ENCODE results near the gene ERRFI1.

ERRFI1 gene

GRCh38 chr1:7989762-7990428 is 36.2 kb downstream of the ERRFI1 start:
- no peaks in the 10 kb centered on the region for H3K27me3 ChIP-seq (ENCODE audit: control insufficient read depth, insufficient read depth, low read length)
- no peaks in the 10 kb centered on the region for H3K4me1 ChIP-seq (ENCODE audit: control insufficient read depth, insufficient read depth, low read length)
- no peak overlapping the region for H3K4me3 ChIP-seq (ENCODE audit: low read length)
- no peak overlapping the region for H3K9ac ChIP-seq (ENCODE audit: low read length)
- H3K9me3 ChIP-seq (ENCODE audit: control insufficient read depth, low read length): no peaks in the 10 kb centered on the region
- H3K36me3 ChIP-seq (ENCODE audit: control insufficient read depth, insufficient read depth, low read length): no peaks in the 10 kb centered on the region

GRCh38 chr1:7988576-7988975 is 37.5 kb downstream of the ERRFI1 start:
- Histone ChIP-seq H3K36me3 (ENCODE audit: control insufficient read depth, insufficient read depth, low read length) (peaks cover 3% of the 10 kb centered on the region), H3K27me3 (ENCODE audit: control insufficient read depth, insufficient read depth, low read length) (no peaks in the 10 kb centered on the region), H3K9ac (ENCODE audit: low read length) (no peak overlapping the region), H3K4me1 (ENCODE audit: control insufficient read depth, insufficient read depth, low read length) (no peaks in the 10 kb centered on the region), H3K9me3 (ENCODE audit: control insufficient read depth, low read length) (no peaks in the 10 kb centered on the region), H3K4me3 (ENCODE audit: low read length) (no peak overlapping the region)

GRCh38 chr1:7987528-7987927 is 38.6 kb downstream of the ERRFI1 start:
- Histone ChIP-seq H3K27me3 (ENCODE audit: control insufficient read depth, insufficient read depth, low read length) (no peaks in the 10 kb centered on the region), H3K36me3 (ENCODE audit: control insufficient read depth, insufficient read depth, low read length) (peaks cover 3% of the 10 kb centered on the region), H3K4me1 (ENCODE audit: control insufficient read depth, insufficient read depth, low read length) (peaks cover 2% of the 10 kb centered on the region), H3K4me3 (ENCODE audit: low read length) (no peak overlapping the region), H3K9me3 (ENCODE audit: control insufficient read depth, low read length) (no peaks in the 10 kb centered on the region), H3K9ac (ENCODE audit: low read length) (no peak overlapping the region)

- Histone ChIP-seq H3K9me3 (ENCODE audit: control insufficient read depth, low read length) (no peaks in the 10 kb centered on the region), H3K4me3 (ENCODE audit: low read length) (no peak overlapping the region), H3K27me3 (ENCODE audit: control insufficient read depth, insufficient read depth, low read length) (no peaks in the 10 kb centered on the region), H3K4me1 (ENCODE audit: control insufficient read depth, insufficient read depth, low read length) (peaks cover 5% of the 10 kb centered on the region), H3K36me3 (ENCODE audit: control insufficient read depth, insufficient read depth, low read length) (peaks cover 3% of the 10 kb centered on the region), H3K9ac (ENCODE audit: low read length) (no peak overlapping the region)
These were observed 40.1 kb downstream of the ERRFI1 start for GRCh38 chr1:7985851-7986612.

GRCh38 chr1:7984811-7985210 is 41.3 kb downstream of the ERRFI1 start:
- H3K9ac ChIP-seq (ENCODE audit: low read length): no peak overlapping the region
- peaks cover 3% of the 10 kb centered on the region for H3K36me3 ChIP-seq (ENCODE audit: control insufficient read depth, insufficient read depth, low read length)

GRCh38 chr1:7983086-7983778 is 42.9 kb downstream of the ERRFI1 start:
- peaks cover 5% of the 10 kb centered on the region for H3K4me1 ChIP-seq (ENCODE audit: control insufficient read depth, insufficient read depth, low read length)
- H3K9ac ChIP-seq (ENCODE audit: low read length): no peak overlapping the region
- no peak overlapping the region for H3K4me3 ChIP-seq (ENCODE audit: low read length)
- no peaks in the 10 kb centered on the region for H3K9me3 ChIP-seq (ENCODE audit: control insufficient read depth, low read length)
- peaks cover 3% of the 10 kb centered on the region for H3K36me3 ChIP-seq (ENCODE audit: control insufficient read depth, insufficient read depth, low read length)
- H3K27me3 ChIP-seq (ENCODE audit: control insufficient read depth, insufficient read depth, low read length): no peaks in the 10 kb centered on the region

More at GRCh38 chr1:7984811-7985210, 41.3 kb downstream of the ERRFI1 start:
- H3K4me1 ChIP-seq (ENCODE audit: control insufficient read depth, insufficient read depth, low read length): peaks cover 5% of the 10 kb centered on the region
- H3K9me3 ChIP-seq (ENCODE audit: control insufficient read depth, low read length): no peaks in the 10 kb centered on the region
- no peak overlapping the region for H3K4me3 ChIP-seq (ENCODE audit: low read length)
- no peaks in the 10 kb centered on the region for H3K27me3 ChIP-seq (ENCODE audit: control insufficient read depth, insufficient read depth, low read length)

GRCh38 chr1:7980984-7981383 is 45.1 kb downstream of the ERRFI1 start:
- Histone ChIP-seq H3K36me3 (ENCODE audit: control insufficient read depth, insufficient read depth, low read length) (peaks cover 3% of the 10 kb centered on the region), H3K4me1 (ENCODE audit: control insufficient read depth, insufficient read depth, low read length) (peaks cover 5% of the 10 kb centered on the region), H3K9me3 (ENCODE audit: control insufficient read depth, low read length) (no peaks in the 10 kb centered on the region), H3K9ac (ENCODE audit: low read length) (no peak overlapping the region), H3K27me3 (ENCODE audit: control insufficient read depth, insufficient read depth, low read length) (no peaks in the 10 kb centered on the region), H3K4me3 (ENCODE audit: low read length) (no peak overlapping the region)

GRCh38 chr1:7975212-7975865 is 50.8 kb downstream of the ERRFI1 start:
- H3K27me3 ChIP-seq (ENCODE audit: control insufficient read depth, insufficient read depth, low read length): no peaks in the 10 kb centered on the region
- H3K4me3 ChIP-seq (ENCODE audit: low read length): no peak overlapping the region
- H3K9ac ChIP-seq (ENCODE audit: low read length): no peak overlapping the region
- H3K9me3 ChIP-seq (ENCODE audit: control insufficient read depth, low read length): no peaks in the 10 kb centered on the region
- H3K4me1 ChIP-seq (ENCODE audit: control insufficient read depth, insufficient read depth, low read length): no peaks in the 10 kb centered on the region
- H3K36me3 ChIP-seq (ENCODE audit: control insufficient read depth, insufficient read depth, low read length): no peaks in the 10 kb centered on the region

- Histone ChIP-seq H3K9ac (ENCODE audit: low read length) (no peak overlapping the region), H3K36me3 (ENCODE audit: control insufficient read depth, insufficient read depth, low read length) (no peaks in the 10 kb centered on the region)
These were observed 53.0 kb downstream of the ERRFI1 start for GRCh38 chr1:7973086-7973485.

GRCh38 chr1:7972285-7972684 is 53.8 kb downstream of the ERRFI1 start:
- Histone ChIP-seq H3K4me1 (ENCODE audit: control insufficient read depth, insufficient read depth, low read length) (no peaks in the 10 kb centered on the region), H3K9me3 (ENCODE audit: control insufficient read depth, low read length) (no peaks in the 10 kb centered on the region), H3K36me3 (ENCODE audit: control insufficient read depth, insufficient read depth, low read length) (no peaks in the 10 kb centered on the region), H3K4me3 (ENCODE audit: low read length) (no peak overlapping the region), H3K9ac (ENCODE audit: low read length) (no peak overlapping the region), H3K27me3 (ENCODE audit: control insufficient read depth, insufficient read depth, low read length) (no peaks in the 10 kb centered on the region)

More at GRCh38 chr1:7973086-7973485, 53.0 kb downstream of the ERRFI1 start:
- Histone ChIP-seq H3K9me3 (ENCODE audit: control insufficient read depth, low read length) (no peaks in the 10 kb centered on the region), H3K27me3 (ENCODE audit: control insufficient read depth, insufficient read depth, low read length) (no peaks in the 10 kb centered on the region), H3K4me1 (ENCODE audit: control insufficient read depth, insufficient read depth, low read length) (no peaks in the 10 kb centered on the region), H3K4me3 (ENCODE audit: low read length) (no peak overlapping the region)

- no peaks in the 10 kb centered on the region for H3K4me1 ChIP-seq (ENCODE audit: control insufficient read depth, insufficient read depth, low read length)
- no peaks in the 10 kb centered on the region for H3K9me3 ChIP-seq (ENCODE audit: control insufficient read depth, low read length)
- no peak overlapping the region for H3K4me3 ChIP-seq (ENCODE audit: low read length)
- no peaks in the 10 kb centered on the region for H3K36me3 ChIP-seq (ENCODE audit: control insufficient read depth, insufficient read depth, low read length)
- H3K9ac ChIP-seq (ENCODE audit: low read length): no peak overlapping the region
- no peaks in the 10 kb centered on the region for H3K27me3 ChIP-seq (ENCODE audit: control insufficient read depth, insufficient read depth, low read length)
These were observed 55.1 kb downstream of the ERRFI1 start for GRCh38 chr1:7971024-7971423.

- Histone ChIP-seq H3K4me1 (ENCODE audit: control insufficient read depth, insufficient read depth, low read length) (no peaks in the 10 kb centered on the region), H3K9ac (ENCODE audit: low read length) (no peak overlapping the region), H3K4me3 (ENCODE audit: low read length) (no peak overlapping the region), H3K36me3 (ENCODE audit: control insufficient read depth, insufficient read depth, low read length) (no peaks in the 10 kb centered on the region), H3K9me3 (ENCODE audit: control insufficient read depth, low read length) (no peaks in the 10 kb centered on the region), H3K27me3 (ENCODE audit: control insufficient read depth, insufficient read depth, low read length) (no peaks in the 10 kb centered on the region)
These were observed 55.9 kb downstream of the ERRFI1 start for GRCh38 chr1:7970246-7970645.

All from mucosa of stomach (tissue), 1 donor.